ENCODE results near the gene RAX2.

- TF ChIP-seq TARDBP (IDR thresholded peaks at IDR 0.05): no peak
- TF ChIP-seq ZNF384 (IDR thresholded peaks at IDR 0.05): no peak
- TF ChIP-seq PKNOX1 (IDR thresholded peaks at IDR 0.05): no peak
- no peak for TF ChIP-seq FOXK2 (IDR thresholded peaks at IDR 0.05)
- TF ChIP-seq BHLHE40 (IDR thresholded peaks at IDR 0.05; ENCODE audit: borderline replicate concordance): no peak
- no peak for TF ChIP-seq SUZ12 (IDR thresholded peaks at IDR 0.05)
- no peak for TF ChIP-seq CTBP1 (IDR thresholded peaks at IDR 0.05; ENCODE audit: borderline replicate concordance)
- TF ChIP-seq ELF4 (IDR thresholded peaks at IDR 0.05): no peak
- TF ChIP-seq NFRKB (IDR thresholded peaks at IDR 0.05): no peak
- no peak for TF ChIP-seq SP1 (IDR thresholded peaks at IDR 0.05)
- no peak for TF ChIP-seq FOXA1 (IDR thresholded peaks at IDR 0.05)
- TF ChIP-seq L3MBTL2 (conservative IDR thresholded peaks at IDR 0.05): no peak
These were observed 23.1 kb downstream of the RAX2 start for GRCh38 chr19:3748965-3749364.
